Measurements from ENCODE around the gene RNPS1. TPM values are rescaled to one million over a fixed set of nuclear protein-coding genes. Genes with fewer than 3 reads are reported as not detected.

Gene RNPS1
- total and polyA plus RNA-seq, 2 donors (not counting 1 experiment from before 2014, with no cell fraction given): 209 to 265 TPM

GRCh38 chr16:2205967-2206313 is 62.0 kb downstream of the RNPS1 start:
- Histone ChIP-seq H3K36me3 (replicated peaks in 1 of 2; ENCODE audit: control extremely low read depth in 1 of 2, control insufficient read depth in 1 of 2, extremely low read depth in 1 of 2, insufficient read depth in 2 of 2, low read length in 1 of 2) (peaks cover 0 to 32% of the 10 kb centered on the region in 2 experiments), H3K4me3 (ENCODE audit: control extremely low read depth in 1 of 5, extremely low read depth in 1 of 5, insufficient read depth in 1 of 5, low read depth in 2 of 5, low read length in 4 of 5) (peak overlapping the region; percentile 73 to 94 (median 76)), H3K27me3 (replicated peaks in 1 of 4; ENCODE audit: control extremely low read depth in 1 of 4, control insufficient read depth in 3 of 4, insufficient read depth in 4 of 4, low read length in 3 of 4) (no peaks in the 10 kb centered on the region), H3K79me2 (ENCODE audit: control insufficient read depth, insufficient read depth, low read length) (peaks cover 22% of the 10 kb centered on the region), H3K27ac (ENCODE audit: low read length in 2 of 2) (peak overlapping the region; percentile 66 to 89), H2AFZ (ENCODE audit: insufficient read depth, low read depth, low read length, poor library complexity, severe bottlenecking) (peak overlapping the region; percentile 95), H3K4me1 (ENCODE audit: control insufficient read depth in 2 of 2, insufficient read depth in 2 of 2, low read length in 2 of 2) (peaks cover 12 to 22% of the 10 kb centered on the region in 2 donors), H3K9ac (ENCODE audit: low read length) (peak overlapping the region; percentile 88), H4K20me1 (ENCODE audit: control insufficient read depth, insufficient read depth, low read length, poor library complexity, severe bottlenecking) (no peaks in the 10 kb centered on the region), H3K4me2 (replicated peaks; ENCODE audit: low read depth, low read length, poor library complexity, severe bottlenecking) (peak overlapping the region; percentile 97), H3K9me3 (ENCODE audit: control extremely low read depth in 1 of 3, control insufficient read depth in 2 of 3, insufficient read depth in 1 of 3, low read length in 2 of 3) (no peaks in the 10 kb centered on the region)
- peaks cover 21% of the 10 kb centered on the region for H3K4me1 Mint-ChIP-seq
- TF ChIP-seq CTCF (IDR thresholded peaks at IDR 0.05) (no peak), EZH2 (IDR thresholded peaks at IDR 0.05; ENCODE audit: borderline replicate concordance, insufficient read depth, low read depth, low read length, poor library complexity, severe bottlenecking) (no peak)
- 34% methylated on average over 15 of the region's 16 CpGs for WGBS (ENCODE audit: insufficient coverage)
- peak overlapping the region; percentile 94 for H3K27ac Mint-ChIP-seq
- peak overlapping the region; percentile 87 for H3K4me3 Mint-ChIP-seq
- no peaks in the 10 kb centered on the region for H3K9me3 Mint-ChIP-seq (ENCODE audit: insufficient read depth)
- H3K27me3 Mint-ChIP-seq: no peaks in the 10 kb centered on the region
- CTCF ChIA-PET: interaction anchor here (1.1 to 3.4 kb wide), 4 partner anchors 10 to 51 kb away, joined by 3 to 20 read pairs (median 3); partner anchors contain the start of gene TRAF7
- intact Hi-C loops (cut with micrococcal nuclease): loop anchor here (1.0 to 2.0 kb wide), 6 partner anchors 9 to 307 kb away; partner anchors contain the start of genes ATP6V0C, E4F1, ECI1 and RNPS1
- POLR2A ChIA-PET: interaction anchor here (0.6 to 2.2 kb wide), 5 partner anchors 51 to 1793 kb away, joined by 3 to 16 read pairs (median 6); partner anchors contain the start of genes FLYWCH2, RNPS1 and TRAF7
- ATAC-seq (ENCODE audit: low read depth) (no peak), DNase-seq (no peak)

Data from B cell (primary cell).